HG02840 (cell line): ENCODE data around the gene OR5B2.
"Not testable (repeated sequence)": the region's sequence is repeated elsewhere in the genome, so short reads cannot be mapped to it uniquely, and the experiment has no call there.

ENCODE experiments used
- ATAC-seq: cut with Tn5 transposase; IDR thresholded peaks from one replicate; pipeline ENCODE4 v1.9.1; 2021; ENCODE audit warnings: mild to moderate bottlenecking, moderate library complexity, moderate number of reproducible peaks; ENCODE audit not compliant: unreplicated experiment, low FRiP score

OR5B2 gene

GRCh38 chr11:58428021-58428420 is at the start of gene OR5B2:
Gene OR5B2, minus strand, starts transcription at chr11:58428121. Its CDS starts 4,860 bp downstream, at chr11:58423261.
- no peak for ATAC-seq

GRCh38 chr11:58471892-58472291 is 44.0 kb upstream of the OR5B2 start:
- ATAC-seq = no peak

- ATAC-seq = no peak
These were observed 38.4 kb upstream of the OR5B2 start for GRCh38 chr11:58466293-58466692.

- ATAC-seq = no peak
These were observed 37.8 kb upstream of the OR5B2 start for GRCh38 chr11:58465690-58466089.

GRCh38 chr11:58451585-58451984 is 23.7 kb upstream of the OR5B2 start:
- ATAC-seq = no peak

- no peak for ATAC-seq
These were observed 18.4 kb upstream of the OR5B2 start for GRCh38 chr11:58446294-58446693.

GRCh38 chr11:58444300-58444699 is 16.4 kb upstream of the OR5B2 start:
- ATAC-seq = no peak

GRCh38 chr11:58442136-58442535 is 14.2 kb upstream of the OR5B2 start, which contains the start of gene OR5B12:
Gene OR5B12, minus strand, starts transcription at chr11:58442236. Its CDS starts 2,085 bp downstream, at chr11:58440151.
- no peak for ATAC-seq

GRCh38 chr11:58438486-58438885 is 10.6 kb upstream of the OR5B2 start:
- no peak for ATAC-seq

- ATAC-seq = no peak
These were observed 6.3 kb upstream of the OR5B2 start for GRCh38 chr11:58434217-58434616.

- ATAC-seq = no peak
These were observed 5.8 kb upstream of the OR5B2 start for GRCh38 chr11:58433638-58434203.

GRCh38 chr11:58429273-58429672 is 1.4 kb upstream of the OR5B2 start:
- ATAC-seq = no peak

- ATAC-seq = no peak
These were observed 21.1 kb downstream of the OR5B2 start, which contains the start of gene OR5B3 for GRCh38 chr11:58406774-58407173. Gene OR5B3, minus strand, starts transcription at chr11:58406874. Its CDS starts 3,465 bp downstream, at chr11:58403409.

GRCh38 chr11:58399622-58400021 is 28.3 kb downstream of the OR5B2 start:
- not testable (repeated sequence) for ATAC-seq

GRCh38 chr11:58395581-58395980 is 32.3 kb downstream of the OR5B2 start:
- no peak for ATAC-seq

GRCh38 chr11:58394195-58394594 is 33.7 kb downstream of the OR5B2 start:
- ATAC-seq = no peak

- no peak for ATAC-seq
These were observed 35.2 kb downstream of the OR5B2 start for GRCh38 chr11:58392746-58393145.

- ATAC-seq = no peak
These were observed 36.0 kb downstream of the OR5B2 start for GRCh38 chr11:58391879-58392278.

- ATAC-seq = no peak
These were observed 37.3 kb downstream of the OR5B2 start for GRCh38 chr11:58390551-58391063.
